HT-29 (cell line): ENCODE results near the gene CYBA. TPM values are rescaled to one million over a fixed set of nuclear protein-coding genes. Genes with fewer than 3 reads are reported as not detected.

ENCODE experiments used
- DNase-seq: peaks from one replicate; pipeline ENCODE4 v3.0.0-alpha.2; 2015; ENCODE audit warnings: low spot score
- total RNA-seq: library from RNA; depleted of rRNA; stranded (reverse); fragments of >200 nt; shearing (Covaris generic); gene quantifications from 2 replicates; pipeline ENCODE4 v1.2.3, GENCODE V29; 2014

The CYBA gene
- total RNA-seq, 1 experiment from 2014 or later, result 1,604 TPM

- DNase-seq, result no peak
Measured at GRCh38 chr16:88631920-88632586, 18.8 kb downstream of the CYBA start.

GRCh38 chr16:88631384-88631783 lies 19.5 kb downstream of the CYBA start:
- no peak for DNase-seq

GRCh38 chr16:88630941-88631340 lies 19.9 kb downstream of the CYBA start:
- DNase-seq, result no peak

DNA sequence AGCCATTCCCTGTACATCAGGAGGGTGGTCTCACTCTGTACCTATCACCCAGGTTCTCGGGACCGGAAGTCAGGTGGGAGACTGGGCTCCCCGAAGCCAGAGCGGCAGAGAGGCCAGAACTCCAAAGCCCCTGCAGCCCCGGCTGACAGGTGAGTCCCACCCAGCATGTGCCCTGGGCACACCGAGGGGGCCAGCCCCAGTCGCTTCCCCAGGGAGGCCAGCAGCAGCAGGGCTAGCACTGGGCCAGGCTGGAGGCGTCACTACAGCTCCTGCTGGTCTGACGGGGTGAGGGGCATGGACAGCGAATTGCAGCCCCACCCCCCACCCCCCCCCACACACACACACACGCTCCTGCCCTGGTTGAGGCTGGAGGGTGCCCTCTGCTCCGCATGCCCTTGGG lies 20.4 kb downstream of the CYBA start:
- no peak for DNase-seq

- no peak for DNase-seq
Measured at GRCh38 chr16:88629835-88630234, 21.0 kb downstream of the CYBA start.

DNA sequence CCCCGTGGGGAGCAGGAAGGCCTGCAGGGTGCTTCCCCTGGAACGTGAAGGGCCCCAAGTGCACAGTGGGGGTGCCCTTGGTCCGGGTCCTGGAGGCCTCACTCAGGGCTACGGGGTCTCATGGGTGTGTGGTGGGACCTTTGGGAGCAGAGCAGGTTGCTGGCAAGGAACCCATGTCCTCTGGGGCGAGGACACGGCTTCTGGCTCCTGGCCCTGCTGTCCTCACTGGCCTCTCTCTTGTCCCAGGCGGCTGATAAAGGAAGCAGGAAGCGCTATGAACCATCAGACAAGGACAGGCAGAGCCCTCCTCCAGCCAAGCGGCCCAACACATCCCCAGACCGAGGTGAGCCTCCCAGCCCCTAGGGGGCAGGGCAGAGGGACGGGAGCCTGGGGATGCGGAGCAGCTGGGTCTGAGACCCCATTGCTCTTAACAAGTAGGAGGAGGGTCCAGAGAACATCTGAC lies 22.3 kb downstream of the CYBA start:
- DNase-seq, result no peak

DNA sequence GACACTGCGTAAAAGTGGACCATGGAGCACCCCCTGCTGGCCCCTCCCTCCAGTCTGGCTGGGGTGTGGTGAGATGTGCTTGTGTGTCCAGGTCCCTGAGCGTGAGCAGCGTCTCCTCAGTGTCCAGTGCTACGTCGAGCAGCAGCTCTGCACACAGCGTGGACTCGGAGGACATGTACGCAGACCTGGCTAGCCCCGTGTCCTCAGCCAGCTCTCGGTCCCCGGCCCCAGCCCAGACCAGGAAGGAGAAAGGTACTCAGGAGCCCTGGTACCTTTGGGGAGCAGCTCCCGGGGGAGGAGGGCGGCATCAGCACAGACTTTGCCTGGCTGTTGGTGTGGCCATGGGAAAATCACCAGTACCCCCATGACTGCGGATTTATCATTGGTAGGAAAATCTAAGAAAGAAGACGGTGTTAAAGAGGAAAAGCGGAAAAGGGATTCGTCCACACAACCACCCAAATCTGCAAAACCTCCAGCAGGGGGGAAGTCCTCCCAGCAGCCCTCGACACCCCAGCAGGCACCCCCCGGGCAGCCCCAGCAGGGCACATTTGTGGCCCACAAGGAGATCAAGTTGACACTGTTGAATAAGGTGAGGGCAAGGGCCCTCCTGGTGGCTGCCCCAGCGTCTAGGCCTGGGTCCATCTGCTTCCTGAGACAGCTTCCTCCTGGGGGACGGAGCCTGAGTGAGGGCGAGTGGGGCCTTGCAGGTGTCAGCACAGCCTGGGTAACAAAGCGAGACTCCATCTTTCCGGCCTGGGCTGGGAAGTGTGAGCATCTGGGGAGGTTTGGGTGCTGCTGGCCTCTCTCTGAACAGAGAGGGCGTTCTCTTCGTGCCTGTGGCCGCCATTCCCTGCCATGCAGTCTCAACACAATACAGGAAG lies 23.1 kb downstream of the CYBA start:
- DNase-seq, result no peak

- no peak for DNase-seq
Measured at GRCh38 chr16:88626646-88627045, 24.2 kb downstream of the CYBA start.

DNA sequence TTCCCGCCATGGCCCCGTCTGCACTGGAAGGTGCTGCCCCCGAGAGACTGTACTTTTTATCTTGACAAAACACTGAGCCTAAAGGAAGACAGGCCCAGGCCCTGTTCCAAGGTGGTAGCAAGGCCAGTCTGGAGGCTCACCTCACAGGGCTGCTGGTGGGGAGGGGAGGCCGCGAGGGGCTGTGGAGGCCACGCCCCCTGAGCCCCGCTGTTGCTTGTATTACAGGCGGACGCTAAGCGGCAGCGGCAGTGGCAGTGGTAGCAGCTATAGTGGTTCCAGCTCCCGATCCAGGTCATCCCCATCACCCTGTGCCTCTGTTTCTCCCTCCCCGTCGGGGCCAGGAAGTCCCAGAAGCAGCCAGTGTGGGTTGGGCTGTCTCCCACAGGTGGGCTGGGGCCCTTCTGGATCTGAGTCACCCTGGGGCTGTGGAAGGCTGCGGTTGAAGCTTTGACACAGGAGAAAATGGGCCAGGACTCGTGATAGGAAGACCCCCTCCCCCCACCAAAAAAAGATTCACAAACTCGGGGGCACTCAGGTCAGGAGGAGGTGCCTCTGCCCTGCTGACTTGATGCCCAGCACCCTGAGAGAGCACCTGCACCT lies 25.8 kb downstream of the CYBA start:
- no peak for DNase-seq

- no peak for DNase-seq
Measured at GRCh38 chr16:88624481-88624880, 26.4 kb downstream of the CYBA start.

DNA sequence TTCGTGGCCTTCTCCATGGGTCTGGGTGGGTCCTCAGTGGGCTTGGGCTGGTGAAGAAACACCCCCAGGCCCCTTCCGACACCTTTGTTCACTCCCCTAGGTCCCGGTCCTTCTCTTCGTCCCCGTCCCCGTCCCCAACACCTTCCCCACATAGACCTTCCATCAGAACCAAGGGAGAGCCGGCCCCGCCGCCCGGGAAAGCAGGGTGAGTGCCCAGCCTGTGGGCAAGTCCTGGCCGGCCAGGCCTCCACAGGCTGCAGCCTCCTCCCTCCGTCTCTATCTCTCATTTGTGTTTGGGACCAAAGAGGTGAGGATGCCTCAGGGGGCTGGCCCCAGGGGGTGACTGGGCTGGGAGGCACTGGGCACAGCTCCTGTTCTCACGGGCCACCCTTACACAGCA lies 27.0 kb downstream of the CYBA start:
- DNase-seq, result no peak

- DNase-seq, result no peak
Measured at GRCh38 chr16:88622866-88623265, 28.0 kb downstream of the CYBA start.

GRCh38 chr16:88622125-88622524 lies 28.7 kb downstream of the CYBA start:
- DNase-seq, result no peak

- DNase-seq, result no peak
Measured at GRCh38 chr16:88619859-88620815, 30.7 kb downstream of the CYBA start.

GRCh38 chr16:88618956-88619667 lies 31.7 kb downstream of the CYBA start:
- DNase-seq, result no peak

GRCh38 chr16:88618182-88618955 lies 32.5 kb downstream of the CYBA start:
- peak; percentile 40 for DNase-seq

DNA sequence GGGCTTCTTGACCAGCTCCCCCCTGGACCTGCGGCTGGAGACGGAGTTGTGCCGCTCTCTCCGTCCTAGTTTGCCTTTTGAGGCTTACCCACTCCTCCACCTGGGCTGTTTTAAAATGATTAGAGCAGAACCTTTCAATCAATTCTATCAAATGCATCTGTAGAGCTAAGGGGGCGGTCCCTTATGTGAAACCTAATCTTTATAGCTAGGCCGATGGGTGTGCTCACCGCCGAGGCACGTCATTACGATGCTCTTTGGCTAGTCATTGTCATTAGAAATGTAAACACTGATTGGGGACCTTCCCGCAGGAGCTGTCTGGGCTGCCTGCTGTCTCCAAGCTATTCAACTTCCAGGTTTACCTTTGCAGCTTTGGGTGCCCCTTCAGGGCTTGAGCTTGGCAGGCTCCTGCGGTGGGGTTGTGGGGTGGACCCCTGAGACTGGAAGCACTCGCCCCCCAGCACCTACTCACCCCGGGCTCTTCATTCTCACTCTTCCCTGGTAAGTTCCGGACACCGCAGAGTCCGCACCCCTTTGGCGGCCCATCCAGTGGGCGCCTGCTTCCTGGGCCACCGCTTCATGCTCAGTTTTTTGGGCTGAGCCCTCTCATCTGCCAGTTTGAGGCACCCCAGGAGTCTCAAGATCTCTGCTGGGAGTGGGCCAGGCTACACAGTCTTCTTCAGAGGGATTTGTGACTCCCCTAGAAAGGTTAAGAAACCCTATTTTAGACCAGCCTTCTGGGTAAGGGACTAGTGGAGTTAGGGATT lies 33.4 kb downstream of the CYBA start:
- DNase-seq, result no peak

DNA sequence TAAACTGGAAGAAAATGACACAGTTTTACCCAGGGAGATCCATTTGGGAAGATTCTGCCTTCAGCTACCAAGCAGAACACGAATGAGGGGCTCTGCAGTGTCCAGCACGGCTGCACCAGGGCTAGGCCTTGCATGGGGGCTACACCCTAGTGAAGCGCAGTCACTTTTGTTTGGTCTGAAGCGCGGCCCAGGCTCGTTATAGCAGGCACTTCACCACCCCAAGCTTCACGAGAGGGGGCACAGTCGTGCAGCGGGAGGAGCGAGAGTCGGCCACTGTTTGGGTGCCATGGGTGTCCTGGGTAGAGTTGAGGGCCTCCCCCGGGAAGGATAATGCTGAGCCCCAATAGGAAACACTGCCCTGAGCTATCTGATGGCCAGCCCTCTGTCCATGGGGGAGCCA lies 34.1 kb downstream of the CYBA start:
- DNase-seq, result no peak

DNA sequence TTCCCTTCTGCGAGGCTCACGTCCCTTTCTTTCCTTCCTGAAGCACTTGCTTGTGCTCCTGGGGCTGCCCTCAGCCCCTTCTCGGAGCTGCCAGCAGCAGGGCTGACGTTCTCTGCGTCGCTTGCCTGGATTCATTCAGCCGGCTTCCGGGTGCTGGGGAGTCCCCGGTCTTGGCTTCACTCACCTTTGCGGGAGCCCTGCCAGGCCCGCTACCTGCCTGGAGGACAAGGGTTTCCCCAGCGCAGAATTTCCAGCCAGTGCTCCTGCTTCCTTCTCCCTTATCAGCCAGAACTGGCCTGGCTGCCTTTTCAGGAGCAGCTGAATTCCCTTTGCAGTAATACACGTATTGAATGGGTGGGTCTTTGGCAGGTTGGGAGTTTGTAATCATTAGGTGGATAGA lies 34.5 kb downstream of the CYBA start:
- peak; percentile 80 for DNase-seq
